ENCODE measurements around the gene CD52. TPM values are rescaled to one million over a fixed set of nuclear protein-coding genes. Genes with fewer than 3 reads are reported as not detected.

CD52 gene
- polyA plus RNA-seq, 2 of the 4 experiments (the other 2 are of a cell fraction), result not detected

GRCh38 chr1:26280333-26281042 is 37.3 kb upstream of the CD52 start:
- FAIRE-seq, result no peak
- peak; percentile 8 to 10; a peak in 3 of 6 replicates for ATAC-seq
- H3K9me3 ChIP-seq, result no peaks in the 10 kb centered on the region
- peak overlapping the region; percentile 99 for H3K27ac ChIP-seq
- no peak for TF ChIP-seq RARB (CRISPR knock-in tag; IDR thresholded peaks at IDR 0.05)
- TF ChIP-seq EHMT2 (IDR thresholded peaks at IDR 0.05; ENCODE audit: low read depth), result no peak
- no peak for TF ChIP-seq HOXA7 (CRISPR knock-in tag; IDR thresholded peaks at IDR 0.05)
- TF ChIP-seq RAD21 (conservative IDR thresholded peaks at IDR 0.05 in 1 of 2, IDR thresholded peaks at IDR 0.05 in 1 of 2), result no peak
- TF ChIP-seq RNF2 (IDR thresholded peaks at IDR 0.05; ENCODE audit: borderline replicate concordance, low read depth), result no peak
- no peak for TF ChIP-seq RFX5 (IDR thresholded peaks at IDR 0.05)
- no peak for TF ChIP-seq HMGXB4 (CRISPR knock-in tag; IDR thresholded peaks at IDR 0.05; ENCODE audit: borderline replicate concordance)
- TF ChIP-seq TP53 (CRISPR knock-in tag; IDR thresholded peaks at IDR 0.05), result no peak
- ChIA-PET POLR2A (interaction anchor here (1.8 kb wide), 1 partner anchor 47 kb away, joined by 6 read pairs; the partner anchor contains the start of gene CEP85), CTCF (interaction anchor here (0.5 to 6.0 kb wide), 15 partner anchors 9 to 137 kb away, joined by 3 to 32 read pairs (median 5); partner anchors contain the start of gene CEP85)
- peak in 1 of 2 experiments; percentile 58 for DNase-seq (ENCODE audit: low read depth in 1 of 2, low spot score in 1 of 2)
- H3K4me2 ChIP-seq, result peak overlapping the region; percentile 83
- peak overlapping the region; percentile 98 for H3K4me3 ChIP-seq
- H3K4me1 ChIP-seq, result peaks cover 53% of the 10 kb centered on the region
- 12% methylated on average over 10 of the region's 20 CpGs for WGBS (ENCODE audit: missing lambda C conversion rate)

GRCh38 chr1:26281091-26281958 is 36.4 kb upstream of the CD52 start:
- no peak for TF ChIP-seq RAD21 (conservative IDR thresholded peaks at IDR 0.05 in 1 of 2, IDR thresholded peaks at IDR 0.05 in 1 of 2)
- no peak for TF ChIP-seq SMC3 (IDR thresholded peaks at IDR 0.05)
- TF ChIP-seq REST (IDR thresholded peaks at IDR 0.05), result no peak
- no peak for TF ChIP-seq FOSB (CRISPR knock-in tag; IDR thresholded peaks at IDR 0.05)
- TF ChIP-seq ELK1 (IDR thresholded peaks at IDR 0.05; ENCODE audit: low read depth, low read length), result no peak
- TF ChIP-seq RCOR1 (IDR thresholded peaks at IDR 0.05; ENCODE audit: low read depth, low read length), result no peak
- TF ChIP-seq PHF8 (IDR thresholded peaks at IDR 0.05; ENCODE audit: borderline replicate concordance, low read depth), result no peak
- WGBS (ENCODE audit: missing lambda C conversion rate), result 92% methylated on average over 2 of the region's 5 CpGs
- no peak for DNase-seq (ENCODE audit: low read depth in 1 of 2, low spot score in 1 of 2)
- H3K27ac ChIP-seq, result peak overlapping the region in 1 of 2 experiments; percentile 99; a peak in 3 of 6 replicates
- no peaks in the 10 kb centered on the region for H3K9me3 ChIP-seq
- POLR2A ChIA-PET, result no interaction called here
- H3K4me1 ChIP-seq, result peaks cover 45% of the 10 kb centered on the region
- peak overlapping the region; percentile 83 for H3K4me2 ChIP-seq
- no peak for ATAC-seq
- peak overlapping the region; percentile 98; the same call in 2 of the 3 replicates for H3K4me3 ChIP-seq
- no peak for FAIRE-seq
- CTCF ChIA-PET, result interaction anchor here (0.5 to 2.4 kb wide), 7 partner anchors 18 to 136 kb away, joined by 3 to 9 read pairs (median 5); partner anchors contain the start of gene CEP85

Data from A549 (cell line).